Prostate gland (tissue), 2 donors: ENCODE measurements around the gene PRRC2A.

Experiments used
- POLR2A ChIP-seq: fragments of 450-650 bp; IDR thresholded peaks from one replicate; pipeline ENCODE4 v1.6.1; 2016; ENCODE audit warnings: antibody characterized with exemption, mild to moderate bottlenecking
- POLR2AphosphoS5 ChIP-seq: sonication (generic); formaldehyde crosslinking; IDR thresholded peaks from one replicate; pipeline ENCODE4 v1.6.1; 2017; ENCODE audit warnings: antibody characterized with exemption
- TF ChIP-seq, protein P1 (sequence below), 4 experiments: fragments of 200-600 bp in 2 of 4; fragments of 450-650 bp in 2 of 4; sonication (generic) in 2 of 4; IDR thresholded peaks; 1 replicate in 3 of 4; 2 replicates in 1 of 4; pipeline ENCODE4 v1.5.1; 2016 to 2019; ENCODE audit warnings: antibody characterized with exemption in 4 of 4, mild to moderate bottlenecking in 2 of 4, moderate library complexity in 2 of 4

- TF ChIP-seq, protein P1, sequence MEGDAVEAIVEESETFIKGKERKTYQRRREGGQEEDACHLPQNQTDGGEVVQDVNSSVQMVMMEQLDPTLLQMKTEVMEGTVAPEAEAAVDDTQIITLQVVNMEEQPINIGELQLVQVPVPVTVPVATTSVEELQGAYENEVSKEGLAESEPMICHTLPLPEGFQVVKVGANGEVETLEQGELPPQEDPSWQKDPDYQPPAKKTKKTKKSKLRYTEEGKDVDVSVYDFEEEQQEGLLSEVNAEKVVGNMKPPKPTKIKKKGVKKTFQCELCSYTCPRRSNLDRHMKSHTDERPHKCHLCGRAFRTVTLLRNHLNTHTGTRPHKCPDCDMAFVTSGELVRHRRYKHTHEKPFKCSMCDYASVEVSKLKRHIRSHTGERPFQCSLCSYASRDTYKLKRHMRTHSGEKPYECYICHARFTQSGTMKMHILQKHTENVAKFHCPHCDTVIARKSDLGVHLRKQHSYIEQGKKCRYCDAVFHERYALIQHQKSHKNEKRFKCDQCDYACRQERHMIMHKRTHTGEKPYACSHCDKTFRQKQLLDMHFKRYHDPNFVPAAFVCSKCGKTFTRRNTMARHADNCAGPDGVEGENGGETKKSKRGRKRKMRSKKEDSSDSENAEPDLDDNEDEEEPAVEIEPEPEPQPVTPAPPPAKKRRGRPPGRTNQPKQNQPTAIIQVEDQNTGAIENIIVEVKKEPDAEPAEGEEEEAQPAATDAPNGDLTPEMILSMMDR (IDR thresholded peaks at IDR 0.05), result peak in 1 of 4 experiments; percentile 11
- TF ChIP-seq POLR2AphosphoS5, result peak; percentile 98
- peak; percentile 70 for TF ChIP-seq POLR2A
These were observed 44.4 kb downstream of the PRRC2A start, which contains the start of gene GPANK1 for GRCh38 chr6:31664790-31665500.
